NCI-H1694 treated with DMSO at 0.1 percent for 48 hours (cell line): ENCODE results near the gene FMO3.

ENCODE experiments used
- DNase-seq: peaks from one replicate; lab custom pipeline; 2025; lab: John Stamatoyannopoulos, UW

Gene FMO3

GRCh38 chr1:171159148-171159547 lies 68.4 kb downstream of the FMO3 start:
- no peak for DNase-seq

GRCh38 chr1:171160211-171160610 lies 69.5 kb downstream of the FMO3 start:
- DNase-seq = no peak

- DNase-seq = no peak
These were observed 70.1 kb downstream of the FMO3 start for GRCh38 chr1:171160639-171161354.

GRCh38 chr1:171161431-171161830 lies 70.7 kb downstream of the FMO3 start:
- DNase-seq = no peak

GRCh38 chr1:171166361-171166760 lies 75.7 kb downstream of the FMO3 start:
- no peak for DNase-seq
